A673 (cell line): ENCODE measurements around the gene ZNF10. TPM values are rescaled to one million over a fixed set of nuclear protein-coding genes. Genes with fewer than 3 reads are reported as not detected.

ENCODE experiments used
- BruUV-seq: library from RNA; stranded (reverse); fragments of 400-500 nt; replicated peaks from 2 replicates; lab custom pipeline; 2021; lab: Mats Ljungman, UMichigan
- CTCF ChIA-PET: fragments of 300-600 bp; sonication (Branson Sonifier 250); formaldehyde crosslinking; loops from one replicate; lab custom pipeline; 2022; ENCODE audit warnings: antibody characterized with exemption; lab: Charles Lee
- POLR2A ChIA-PET: fragments of 300-600 bp; sonication (Branson Sonifier 250); formaldehyde crosslinking; loops from one replicate; lab custom pipeline; 2022; ENCODE audit warnings: antibody characterized with exemption; ENCODE audit not compliant: low non-redundant PET; lab: Charles Lee
- DNase-seq: peaks from one replicate; pipeline ENCODE4 v3.0.0-alpha.2; 2015; ENCODE audit warnings: low spot score
- H3K27ac ChIP-seq: fragments of 200-600 bp; sonication (generic); 2 replicates; pipeline ENCODE4 v1.5.1; 2016; ENCODE audit warnings: mixed run types, low read depth, mild to moderate bottlenecking, mixed read lengths, antibody characterized with exemption, low read length; ENCODE audit not compliant: poor library complexity, severe bottlenecking
- H3K27me3 ChIP-seq: fragments of 200-600 bp; sonication (generic); replicated peaks from 2 replicates; pipeline ENCODE4 v1.6.1; 2017; ENCODE audit warnings: mixed run types, low read depth, mild to moderate bottlenecking, mixed read lengths, antibody characterized with exemption, low read length; ENCODE audit not compliant: insufficient read depth, poor library complexity
- H3K36me3 ChIP-seq: fragments of 200-600 bp; sonication (generic); 2 replicates; pipeline ENCODE4 v1.6.1; 2016; ENCODE audit warnings: mixed run types, mild to moderate bottlenecking, mixed read lengths, antibody characterized with exemption, low read length; ENCODE audit not compliant: insufficient read depth, poor library complexity, severe bottlenecking
- H3K4me1 ChIP-seq: fragments of 200-600 bp; sonication (generic); 2 replicates; pipeline ENCODE4 v1.6.1; 2017; ENCODE audit warnings: mixed run types, mild to moderate bottlenecking, mixed read lengths, antibody characterized with exemption, low read length; ENCODE audit not compliant: insufficient read depth, poor library complexity, severe bottlenecking
- H3K4me3 ChIP-seq: fragments of 200-600 bp; sonication (generic); 2 replicates; pipeline ENCODE4 v1.5.1; 2016; ENCODE audit warnings: low read depth, mixed run types, mild to moderate bottlenecking, mixed read lengths, low read length; ENCODE audit not compliant: poor library complexity, severe bottlenecking
- H3K9me3 ChIP-seq: fragments of 200-600 bp; sonication (generic); 2 replicates; pipeline ENCODE4 v1.6.1; 2016; ENCODE audit warnings: mixed run types, low read depth, mild to moderate bottlenecking, mixed read lengths, antibody characterized with exemption, low read length; ENCODE audit not compliant: poor library complexity, severe bottlenecking
- CTCF ChIP-seq: fragments of 300-800, 200-600 bp; sonication (generic); conservative IDR thresholded peaks from 2 replicates; pipeline ENCODE4 v1.5.1; 2017; ENCODE audit warnings: low read depth, mild to moderate bottlenecking, antibody characterized with exemption, low read length, moderate library complexity, mixed read lengths
- EZH2 ChIP-seq: fragments of 200-600 bp; sonication (generic); IDR thresholded peaks from 2 replicates; pipeline ENCODE4 v1.6.1; 2017; ENCODE audit warnings: borderline replicate concordance, low read depth, mild to moderate bottlenecking, mixed read lengths, antibody characterized with exemption, low read length; ENCODE audit not compliant: poor library complexity, severe bottlenecking
- intact Hi-C: fragments of 100-400 bp; cut with micrococcal nuclease; formaldehyde crosslinking; loops from one replicate; pipeline ENCODE4 v1.10.0; 2022; ENCODE audit not compliant: unreplicated experiment
- total RNA-seq: library from RNA; stranded (reverse); gene quantifications from 2 replicates; pipeline ENCODE4 v1.2.3, GENCODE V29; 2021

Gene ZNF10
- total RNA-seq, 1 experiment from 2014 or later = 13.5 TPM

- Histone ChIP-seq H3K4me1 (no peaks in the 10 kb centered on the region), H3K4me3 (no peak overlapping the region), H3K9me3 (peaks cover 92% of the 10 kb centered on the region), H3K27ac (no peak overlapping the region), H3K36me3 (peaks cover 34% of the 10 kb centered on the region), H3K27me3 (no peaks in the 10 kb centered on the region)
- intact Hi-C loops = no loop called here
- no TSS peak for BruUV-seq
- TF ChIP-seq CTCF (no peak), EZH2 (no peak)
- POLR2A ChIA-PET = no interaction called here
- DNase-seq = no peak
- CTCF ChIA-PET = no interaction called here
These were observed 76.0 kb downstream of the ZNF10 start for GRCh38 chr12:133206390-133206789.

Other genes starting within 250 kb of the ZNF10 start
- 39.2 and 44.9 TPM in 2 replicates for gene CHFR, start 243.0 kb upstream of the ZNF10 start, total RNA-seq
- gene ZNF605, start 174.3 kb upstream of the ZNF10 start, total RNA-seq = 12.9 and 13.0 TPM in 2 replicates
- 16.0 and 17.1 TPM in 2 replicates for gene ZNF26, start 144.3 kb upstream of the ZNF10 start, total RNA-seq
- gene ZNF84, start 93.1 kb upstream of the ZNF10 start, total RNA-seq = 35.5 and 40.4 TPM in 2 replicates
- 14.9 and 16.7 TPM in 2 replicates for gene ZNF140, start 49.7 kb upstream of the ZNF10 start, total RNA-seq
- gene ZNF891, start 353 bp upstream of the ZNF10 start, total RNA-seq = 2.9 TPM in 2 replicates
- 20.6 and 21.0 TPM in 2 replicates for gene ZNF268, start 50.9 kb downstream of the ZNF10 start, total RNA-seq
- not detected in 2 replicates for gene ANHX, start 105.2 kb downstream of the ZNF10 start, total RNA-seq